GM18519 (cell line): Measurements from ENCODE around the gene CHSY3.
"Not testable (repeated sequence)": the region's sequence is repeated elsewhere in the genome, so short reads cannot be mapped to it uniquely, and the experiment has no call there.

ENCODE experiments used
- ATAC-seq: cut with Tn5 transposase; IDR thresholded peaks from one replicate; pipeline ENCODE4 v1.9.1; 2021; ENCODE audit warnings: mild to moderate bottlenecking, moderate library complexity; ENCODE audit not compliant: unreplicated experiment, low FRiP score

CHSY3 gene

DNA sequence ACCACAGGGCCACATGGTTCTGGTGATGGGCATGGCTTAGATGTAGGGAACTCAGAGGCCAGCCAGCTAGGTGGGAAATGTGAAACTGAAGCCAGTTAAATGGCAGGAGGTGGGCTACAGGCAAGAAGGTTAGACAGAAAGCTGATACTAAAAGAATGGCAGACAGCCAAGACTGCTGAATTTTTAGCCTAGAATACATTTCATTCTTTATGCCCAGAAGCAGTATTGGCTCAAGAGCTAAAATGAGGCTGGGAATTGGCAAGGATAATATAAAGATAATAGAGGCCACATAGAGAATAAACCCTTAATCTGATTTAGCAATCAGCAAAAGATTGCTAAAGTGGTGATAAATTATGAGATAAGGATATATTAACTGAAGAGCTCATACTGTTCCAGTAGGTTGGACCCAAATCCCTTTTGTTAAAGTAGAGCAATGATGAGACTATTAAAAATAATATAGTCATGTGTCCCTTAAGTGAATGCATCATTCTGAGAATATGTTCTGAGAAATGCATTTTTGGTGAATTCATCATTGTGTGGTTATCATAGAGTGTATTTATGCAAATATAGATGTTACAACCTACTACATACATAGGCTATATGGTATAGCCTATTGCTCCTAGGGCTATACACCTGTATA lies 234.3 kb downstream of the CHSY3 start:
- ATAC-seq = no peak

DNA sequence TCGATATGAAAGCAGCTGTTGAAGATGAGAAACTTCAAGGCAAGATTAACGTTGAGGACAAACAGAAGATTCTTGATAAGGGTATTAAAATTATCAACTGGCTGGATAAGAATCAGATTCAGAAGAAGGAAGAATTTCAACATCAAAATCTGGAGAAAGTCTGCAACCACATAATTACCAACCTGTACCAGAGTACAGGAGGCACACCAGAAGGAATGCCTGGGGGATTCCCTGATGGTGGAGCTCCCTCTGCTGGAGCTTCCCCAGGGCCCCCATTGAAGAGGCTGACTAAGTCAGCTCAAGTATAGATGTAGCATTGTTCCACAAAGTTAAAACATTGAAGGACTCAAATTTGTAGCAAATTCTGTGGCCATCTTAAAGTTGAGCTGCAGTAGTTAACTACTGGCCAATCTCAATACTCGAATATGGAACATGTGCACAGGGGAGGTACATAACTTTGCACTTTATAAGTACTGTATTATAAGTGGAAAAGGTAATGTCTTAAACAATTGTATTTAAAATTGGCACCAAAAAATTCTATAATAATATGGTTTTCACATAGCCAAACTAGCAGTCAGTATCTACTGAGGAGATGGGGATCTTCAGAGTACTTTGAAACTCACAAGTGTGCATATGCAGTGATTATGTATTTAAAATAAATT lies 237.5 kb downstream of the CHSY3 start:
- peak; percentile 86 for ATAC-seq

DNA sequence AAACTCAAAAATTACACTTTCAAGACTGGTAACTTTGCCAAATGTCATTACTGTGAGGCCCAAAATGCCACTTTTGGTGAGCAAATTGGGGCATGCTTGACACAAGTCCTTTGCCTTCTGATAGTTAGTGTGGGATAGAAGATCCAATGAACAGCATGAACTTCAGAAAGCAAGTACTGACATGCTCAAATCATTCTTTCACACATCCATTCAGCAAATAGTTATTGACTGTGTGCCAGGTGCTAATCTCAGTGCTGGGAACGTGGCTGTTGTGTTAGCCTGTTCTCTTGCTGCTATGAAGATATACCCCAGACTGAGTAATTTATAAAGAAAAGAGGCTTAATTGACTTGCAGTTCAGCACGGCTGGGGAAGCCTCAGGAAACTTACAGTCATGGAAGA lies 247.0 kb downstream of the CHSY3 start:
- ATAC-seq = no peak

DNA sequence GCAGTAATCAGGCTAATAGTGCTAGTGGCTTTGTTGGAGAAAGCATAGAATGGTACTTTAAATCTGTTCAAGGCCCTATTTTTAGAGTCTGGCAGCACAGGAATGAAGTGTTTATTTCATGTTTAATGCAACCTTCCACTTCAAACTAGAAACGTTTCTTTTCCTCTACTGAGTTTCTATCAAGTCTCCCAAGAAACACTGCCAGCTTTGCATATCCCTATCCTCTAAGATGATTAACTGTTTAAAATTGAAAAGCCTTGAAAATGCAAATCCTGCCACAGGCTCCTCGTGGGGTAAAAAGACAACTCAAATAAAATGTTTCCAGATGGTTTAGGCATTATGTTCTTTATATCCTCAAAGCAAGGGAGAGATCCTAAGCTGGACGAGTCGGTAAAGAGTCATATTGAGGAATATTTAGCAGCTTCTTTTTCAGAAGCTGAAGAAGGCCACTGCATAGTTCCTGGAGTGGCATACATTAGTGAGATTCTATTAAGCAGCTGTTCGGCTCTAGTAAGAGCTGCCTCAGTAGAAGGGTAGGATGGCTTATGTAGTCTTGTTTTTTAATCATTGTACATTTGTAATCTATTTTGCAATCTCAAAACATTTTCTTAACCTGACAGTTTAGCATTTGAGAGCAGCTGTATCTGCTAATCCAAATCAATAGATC lies 251.2 kb downstream of the CHSY3 start:
- ATAC-seq = no peak

DNA sequence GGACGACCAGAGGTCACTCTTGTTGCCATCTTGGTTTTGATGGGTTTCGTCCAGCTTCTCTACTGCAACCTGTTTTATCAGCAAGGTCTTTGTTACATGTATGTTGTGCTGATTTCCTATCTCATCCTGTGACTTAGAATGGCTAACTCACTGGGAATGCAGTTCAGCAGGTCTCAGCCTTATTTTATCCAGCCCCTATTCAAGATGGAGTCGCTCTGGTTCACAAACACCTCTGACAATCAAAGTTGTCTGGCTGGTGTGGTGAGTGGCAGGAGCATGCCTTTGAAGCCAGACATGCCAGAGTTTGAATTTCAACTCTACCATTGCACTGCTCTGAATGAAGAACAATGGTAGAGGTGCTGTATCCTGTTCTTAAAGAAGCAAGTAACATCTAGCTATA lies 253.8 kb downstream of the CHSY3 start:
- no peak for ATAC-seq

DNA sequence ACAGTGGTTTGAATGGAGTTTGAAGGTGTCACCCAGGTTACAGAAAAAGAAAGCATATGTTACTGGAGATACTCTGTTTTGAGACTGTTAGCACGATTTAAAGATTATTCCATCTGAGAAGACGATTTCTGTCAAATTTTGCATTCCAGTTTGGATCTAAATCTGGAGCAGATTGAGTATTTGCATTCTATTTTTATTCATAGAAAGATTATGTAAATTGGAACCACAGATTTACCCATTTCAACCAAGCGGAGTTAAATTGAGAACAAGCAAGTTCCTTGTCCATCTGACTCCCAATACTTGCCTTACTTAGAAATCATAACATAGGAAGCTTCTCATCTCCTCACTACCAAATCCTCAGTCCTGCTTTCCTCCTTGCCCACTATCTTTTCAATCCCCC lies 255.7 kb downstream of the CHSY3 start:
- no peak for ATAC-seq

DNA sequence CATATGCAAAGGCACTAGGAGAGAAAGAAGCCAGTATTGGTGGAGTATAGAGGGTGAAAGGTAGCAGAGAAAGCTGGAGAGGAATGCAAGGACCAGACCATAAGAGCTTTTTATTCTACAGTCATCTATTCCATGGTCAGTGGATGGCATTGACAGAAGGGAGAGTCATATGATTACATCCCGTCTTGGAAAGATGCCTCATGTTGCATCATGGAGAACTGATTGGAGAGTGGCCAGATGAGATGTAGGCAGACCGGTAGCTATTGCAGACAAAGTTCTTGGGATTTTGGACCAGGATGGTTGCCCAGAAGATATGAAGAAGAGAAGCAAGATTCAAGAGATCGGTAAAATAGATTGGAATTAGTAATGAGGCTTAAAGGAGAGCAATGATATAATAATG lies 260.7 kb downstream of the CHSY3 start:
- no peak for ATAC-seq

DNA sequence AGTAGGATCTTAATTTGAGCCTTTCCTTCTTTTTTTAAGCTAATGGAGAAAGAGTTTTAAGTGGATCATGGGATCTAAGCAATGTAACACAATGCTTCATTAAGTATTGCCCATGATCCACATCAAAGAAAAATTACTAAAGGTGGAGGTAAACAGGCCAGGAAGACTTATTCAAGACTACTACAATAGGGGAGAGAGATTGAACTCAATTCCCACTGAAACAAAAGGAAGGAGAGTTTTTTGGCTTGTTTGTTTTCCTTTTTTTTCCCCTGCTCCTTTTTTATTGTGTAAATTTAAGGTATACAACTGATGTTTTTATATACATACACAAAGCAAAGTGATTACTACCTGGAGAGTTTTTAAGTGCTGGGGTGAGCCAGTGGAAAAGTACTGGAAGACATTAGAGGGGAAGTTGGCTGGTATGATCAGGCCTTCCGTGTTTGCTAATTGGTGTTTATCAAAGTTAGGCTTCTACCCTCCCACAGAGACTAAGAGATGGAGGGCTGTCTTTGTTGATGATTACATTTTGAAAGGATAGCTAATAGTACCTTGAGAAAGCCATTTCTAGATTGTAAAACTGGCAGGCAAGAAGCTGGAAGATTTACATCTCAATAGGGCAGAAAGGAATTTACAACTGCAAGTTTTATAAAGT lies 262.7 kb downstream of the CHSY3 start:
- no peak for ATAC-seq

DNA sequence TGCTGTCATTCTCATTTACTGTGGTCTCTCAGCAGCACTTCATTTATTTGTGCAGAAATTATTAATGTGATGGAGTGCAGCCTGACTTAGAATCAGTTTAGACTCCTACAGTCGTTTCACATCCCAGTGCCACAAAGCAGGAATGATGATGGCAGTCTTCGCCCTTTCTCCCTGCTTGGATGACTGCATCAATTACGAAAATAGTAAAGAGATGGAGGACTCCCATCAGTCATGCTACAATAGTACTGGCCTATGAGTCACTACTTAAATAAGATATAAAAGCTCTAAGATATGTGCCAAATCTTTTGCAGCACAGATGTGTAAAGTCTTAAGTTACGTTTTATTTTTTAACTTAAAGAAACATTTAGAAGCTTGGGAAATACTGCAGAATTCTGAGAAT lies 263.9 kb downstream of the CHSY3 start:
- ATAC-seq = no peak

DNA sequence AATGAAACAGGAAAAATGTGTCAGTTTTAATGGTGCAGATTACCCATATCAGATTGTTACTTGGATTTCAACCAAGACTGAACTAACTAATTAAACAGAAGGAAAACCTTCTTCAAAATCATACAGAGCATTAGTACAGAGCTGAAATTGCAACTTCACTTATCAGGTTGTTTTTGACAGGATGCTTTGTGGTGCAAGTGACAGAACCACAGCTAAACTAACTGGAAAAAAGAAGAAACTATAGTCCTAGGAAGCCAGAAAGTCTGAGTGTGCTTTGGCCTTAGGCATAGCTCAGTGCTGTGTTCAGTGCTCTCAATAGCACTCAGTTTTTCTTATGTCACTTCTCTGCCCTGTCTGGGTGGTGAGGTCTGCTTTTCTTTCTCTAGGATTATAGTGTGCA lies 267.4 kb downstream of the CHSY3 start:
- no peak for ATAC-seq

DNA sequence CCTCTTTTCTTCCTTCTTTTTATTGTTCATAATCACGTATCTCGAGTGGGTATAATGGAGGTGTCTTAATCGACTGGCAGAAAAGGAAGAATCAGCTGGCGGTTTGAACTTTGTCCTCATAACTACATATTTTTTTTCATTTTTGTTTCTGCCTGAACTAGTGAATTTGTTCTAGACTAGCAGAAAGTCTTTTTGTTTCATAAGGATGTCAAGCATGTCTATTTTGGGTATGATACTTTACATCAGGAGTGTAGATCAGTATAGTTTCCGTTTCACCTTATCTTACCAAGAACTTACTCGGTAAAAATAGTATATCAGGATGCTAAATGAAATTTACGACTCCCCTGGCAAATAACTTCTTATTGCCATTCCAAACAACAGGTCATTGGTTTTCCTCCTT lies 278.9 kb downstream of the CHSY3 start:
- ATAC-seq = no peak

DNA sequence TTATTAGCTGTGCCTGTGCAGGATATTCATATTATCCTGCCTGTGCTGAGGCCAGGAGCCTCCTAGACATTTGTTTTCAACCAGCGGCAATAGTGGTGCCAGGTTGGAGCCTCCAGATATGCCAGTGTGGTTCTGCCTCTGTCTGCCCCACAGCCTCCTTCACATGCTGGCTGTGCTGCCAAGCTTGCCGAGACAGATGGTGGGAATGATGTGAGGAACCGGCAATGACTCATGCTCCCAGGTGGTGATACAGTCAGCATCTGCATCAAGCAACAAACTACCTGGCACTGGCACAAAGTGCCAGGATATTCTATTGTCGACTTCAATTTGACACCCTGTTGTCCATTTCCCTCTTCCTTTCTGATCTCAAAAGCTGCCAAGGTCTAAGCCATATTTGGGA lies 285.7 kb downstream of the CHSY3 start:
- no peak for ATAC-seq

DNA sequence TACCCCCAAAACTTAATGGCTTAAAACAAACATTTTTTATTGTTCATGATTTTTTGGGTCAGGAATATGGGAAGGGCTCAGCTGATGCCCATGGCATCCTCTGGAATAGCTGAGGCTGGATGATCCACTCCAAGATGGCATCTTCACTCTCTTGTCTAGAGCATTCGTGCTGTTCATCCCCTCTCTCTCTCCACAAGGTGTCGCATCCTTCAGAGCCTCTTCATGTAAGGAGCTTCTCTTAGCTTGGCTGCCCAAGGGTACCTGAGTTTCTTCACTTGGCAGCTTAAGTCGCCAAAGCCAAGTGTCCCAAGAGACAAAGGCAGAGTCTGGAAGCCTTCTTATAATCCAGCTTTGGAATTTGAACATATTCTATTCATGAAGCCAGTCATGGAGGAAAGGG lies 294.7 kb downstream of the CHSY3 start:
- ATAC-seq = no peak

DNA sequence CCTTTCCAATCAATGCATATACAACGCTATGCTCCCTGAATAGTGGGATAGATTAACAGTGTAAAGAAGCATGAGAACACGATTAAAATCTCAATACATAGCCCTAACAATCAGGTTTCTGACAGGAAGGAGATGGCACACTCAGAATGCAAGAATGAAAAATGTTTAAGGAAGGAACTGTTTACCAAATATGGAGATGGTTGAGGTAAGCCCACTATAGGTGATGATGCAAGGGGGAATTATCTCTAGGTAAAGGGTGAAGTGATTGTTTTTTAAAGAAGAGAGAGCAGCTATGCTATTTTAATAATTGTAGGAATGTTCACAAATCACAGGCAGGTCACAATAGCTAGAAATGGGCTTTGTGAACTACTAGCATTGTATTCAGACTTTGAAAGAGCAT lies 302.4 kb downstream of the CHSY3 start:
- ATAC-seq = no peak

DNA sequence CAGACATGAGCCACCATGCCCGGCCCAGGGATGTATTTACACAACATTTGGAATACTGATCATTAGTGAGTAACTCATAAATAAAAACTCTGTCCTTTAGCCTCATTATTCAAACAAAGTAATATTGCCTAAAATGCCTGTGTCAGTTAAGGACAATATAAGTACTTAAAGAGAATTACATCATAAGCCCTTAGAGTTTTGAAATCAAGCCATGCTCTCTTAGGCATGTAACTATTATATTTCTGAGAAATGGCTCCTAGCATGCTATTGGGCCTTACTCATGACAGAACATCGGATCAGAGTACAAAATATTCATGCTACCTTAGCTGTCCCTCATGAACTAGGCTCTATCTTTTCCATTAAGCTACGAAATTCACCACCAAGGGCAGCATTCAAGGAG lies 309.3 kb downstream of the CHSY3 start:
- ATAC-seq = no peak

DNA sequence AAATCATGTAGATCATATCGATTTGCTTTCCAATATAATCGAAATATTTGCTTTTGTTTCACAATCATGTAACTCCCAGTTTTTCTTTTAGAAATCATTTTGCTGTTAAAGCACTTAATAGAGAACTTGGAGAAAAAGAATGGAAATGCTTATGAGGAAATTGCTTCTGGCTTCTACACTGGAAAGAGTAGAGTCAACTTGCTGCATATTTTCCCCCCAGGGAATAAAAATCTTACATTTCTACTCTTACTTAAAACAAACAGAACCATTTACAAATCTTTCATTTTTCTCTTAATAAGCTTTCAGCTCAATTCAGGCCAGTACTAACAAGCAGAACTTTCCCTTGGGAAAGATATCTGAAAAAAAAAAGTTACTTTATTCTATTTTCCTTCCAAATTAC lies 312.0 kb downstream of the CHSY3 start:
- ATAC-seq = no peak

DNA sequence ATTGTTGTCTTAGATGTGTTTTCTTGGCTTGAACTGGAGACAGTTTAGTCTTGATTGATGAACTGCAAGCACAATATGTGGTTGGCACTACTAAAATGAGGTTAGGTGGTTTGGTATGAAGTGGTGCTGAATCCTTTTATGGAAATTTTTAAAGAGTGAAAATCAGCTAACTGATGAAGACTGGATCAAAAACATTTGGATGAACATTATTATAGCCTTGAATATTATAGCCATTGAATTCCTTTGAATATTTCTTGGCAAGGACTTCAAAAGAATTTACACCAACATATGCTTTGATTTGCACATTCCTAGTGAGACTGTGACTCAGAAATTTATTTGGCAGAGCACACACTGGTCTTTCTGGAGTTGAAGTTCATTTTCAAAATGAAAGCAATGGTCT lies 318.3 kb downstream of the CHSY3 start:
- ATAC-seq = no peak

DNA sequence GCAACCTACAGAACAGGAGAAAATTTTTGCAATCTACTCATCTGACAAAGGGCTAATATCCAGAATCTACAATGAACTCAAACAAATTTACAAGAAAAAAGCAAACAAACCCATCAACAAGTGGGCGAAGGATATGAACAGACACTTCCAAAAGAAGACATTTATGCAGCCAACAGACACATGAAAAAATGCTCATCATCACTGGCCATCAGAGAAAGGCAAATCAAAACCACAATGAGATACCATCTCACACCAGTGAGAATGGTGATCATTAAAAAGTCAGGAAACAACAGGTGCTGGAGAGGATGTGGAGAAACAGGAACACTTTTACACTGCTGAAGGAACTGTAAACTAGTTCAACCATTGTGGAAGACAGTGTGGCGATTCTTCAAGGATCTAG lies 322.3 kb downstream of the CHSY3 start:
- ATAC-seq = not testable (repeated sequence)

DNA sequence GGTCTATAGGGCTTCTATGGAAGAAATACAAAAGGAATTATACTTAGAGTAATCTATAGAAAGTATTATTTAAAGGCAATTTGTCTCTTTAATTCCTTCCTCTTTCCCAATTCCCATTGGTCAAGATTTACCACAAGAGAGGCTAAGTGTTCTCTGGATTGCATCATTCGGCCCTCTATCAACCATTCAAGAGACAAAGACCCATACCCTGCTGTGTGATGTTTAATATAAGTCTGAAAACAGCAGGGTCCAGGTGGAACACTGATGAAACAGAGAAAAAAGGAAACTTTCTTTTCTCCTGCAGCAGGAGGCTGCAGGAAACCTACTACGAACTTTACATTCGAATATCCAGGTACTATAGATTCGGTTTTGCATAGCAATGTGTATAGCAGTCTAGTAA lies 323.4 kb downstream of the CHSY3 start:
- no peak for ATAC-seq

DNA sequence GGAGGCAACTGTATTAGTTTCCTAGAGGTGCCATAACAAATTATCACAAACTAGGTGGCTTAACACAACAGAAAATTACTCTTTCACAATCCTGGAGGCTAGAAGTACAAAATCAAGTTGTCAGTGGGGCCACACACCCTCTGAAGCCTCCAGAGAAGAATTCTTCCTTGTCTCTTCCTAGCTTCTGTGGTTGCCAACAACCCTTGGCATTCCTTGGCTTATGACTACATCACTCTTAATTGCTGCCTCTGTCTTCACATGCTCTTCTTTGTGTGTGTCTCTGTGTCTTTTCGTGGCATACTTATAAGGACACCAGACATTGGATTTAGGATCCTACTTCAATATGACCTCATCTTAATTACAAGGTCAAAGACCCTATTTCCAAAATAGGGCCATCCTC lies 327.5 kb downstream of the CHSY3 start:
- no peak for ATAC-seq

DNA sequence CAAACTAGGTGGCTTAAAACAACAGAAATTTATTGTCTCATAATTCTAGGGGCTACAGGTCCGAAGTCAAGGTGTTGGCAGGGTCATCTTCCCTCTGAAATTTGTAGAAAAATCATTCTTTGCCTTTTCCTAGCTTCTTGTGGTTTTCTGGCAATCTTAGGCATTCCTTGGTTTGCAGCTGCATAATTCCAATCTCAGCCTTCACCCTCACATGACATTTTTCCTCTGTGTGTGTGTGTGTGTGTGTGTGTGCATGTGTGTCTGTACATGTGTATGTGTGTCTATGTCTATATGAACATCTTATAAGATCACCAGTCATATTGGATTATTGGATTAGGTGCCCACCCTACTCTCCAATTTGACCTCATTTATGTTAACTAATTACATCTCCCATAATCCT lies 330.6 kb downstream of the CHSY3 start:
- ATAC-seq = no peak
